AG09309 (cell line): ENCODE measurements around the gene SYT11.

Experiments
- DNase-seq: peaks from one replicate; pipeline ENCODE4 v3.0.0-alpha.2; 2010; ENCODE audit warnings: low read depth
- H3K4me3 ChIP-seq: 2 replicates; pipeline ENCODE4 v1.5.1; 2011; ENCODE audit warnings: mild to moderate bottlenecking, low read depth, low read length, moderate library complexity; ENCODE audit not compliant: control insufficient read depth
- TF ChIP-seq, protein P1 (sequence below): IDR thresholded peaks from 2 replicates; pipeline ENCODE4 v1.5.1; 2011; ENCODE audit warnings: mild to moderate bottlenecking, low read depth, low read length, inconsistent platforms; ENCODE audit not compliant: insufficient read depth, control insufficient read depth; ENCODE audit errors: missing control alignments

The SYT11 gene

DNA sequence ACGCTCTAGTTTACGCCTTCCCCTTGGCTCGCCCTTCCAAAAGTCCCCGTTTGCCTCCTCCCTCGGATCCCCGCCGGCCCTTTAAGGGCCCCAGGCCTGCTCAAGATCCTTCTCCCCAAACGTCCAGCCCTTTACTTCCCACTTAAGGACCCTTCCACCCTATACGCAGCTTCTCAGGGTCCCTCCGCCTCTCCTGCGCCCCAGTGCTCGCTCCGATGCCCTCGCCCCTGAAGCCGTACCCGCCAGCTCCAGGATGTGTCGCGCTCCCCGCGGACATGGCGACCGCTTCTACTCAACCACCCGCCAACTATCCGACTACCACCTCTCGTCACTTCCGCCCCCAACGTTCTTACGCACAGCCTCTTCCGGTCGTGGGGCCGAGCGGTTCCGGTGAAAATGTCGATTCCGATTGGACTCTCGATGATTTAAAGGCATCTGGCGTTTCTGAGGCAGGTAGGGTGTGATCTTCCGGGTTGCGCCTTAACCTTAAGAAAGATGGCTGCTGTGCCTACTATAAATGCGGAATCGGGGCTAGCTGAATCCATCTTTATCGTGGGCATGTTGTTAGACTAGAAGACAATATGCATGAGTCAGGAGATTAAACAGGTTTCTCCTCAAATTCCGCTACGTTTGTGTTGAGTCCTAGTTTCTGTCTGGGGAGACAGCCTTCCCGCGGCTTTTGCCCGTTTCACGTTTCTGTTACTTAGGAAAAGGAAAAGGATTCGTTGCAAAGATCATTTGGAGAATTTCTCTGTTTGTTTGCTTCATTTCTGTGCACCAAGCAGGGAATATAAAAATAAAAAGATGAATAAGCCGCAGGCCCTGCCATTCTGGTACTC is 74.9 kb downstream of the SYT11 start, which contains the start of gene KHDC4:
TSS of gene KHDC4 (minus strand) at position 317 of the 839 bp plus-strand sequence. CDS start at position 277, 40 bp downstream.
- TF ChIP-seq, protein P1, sequence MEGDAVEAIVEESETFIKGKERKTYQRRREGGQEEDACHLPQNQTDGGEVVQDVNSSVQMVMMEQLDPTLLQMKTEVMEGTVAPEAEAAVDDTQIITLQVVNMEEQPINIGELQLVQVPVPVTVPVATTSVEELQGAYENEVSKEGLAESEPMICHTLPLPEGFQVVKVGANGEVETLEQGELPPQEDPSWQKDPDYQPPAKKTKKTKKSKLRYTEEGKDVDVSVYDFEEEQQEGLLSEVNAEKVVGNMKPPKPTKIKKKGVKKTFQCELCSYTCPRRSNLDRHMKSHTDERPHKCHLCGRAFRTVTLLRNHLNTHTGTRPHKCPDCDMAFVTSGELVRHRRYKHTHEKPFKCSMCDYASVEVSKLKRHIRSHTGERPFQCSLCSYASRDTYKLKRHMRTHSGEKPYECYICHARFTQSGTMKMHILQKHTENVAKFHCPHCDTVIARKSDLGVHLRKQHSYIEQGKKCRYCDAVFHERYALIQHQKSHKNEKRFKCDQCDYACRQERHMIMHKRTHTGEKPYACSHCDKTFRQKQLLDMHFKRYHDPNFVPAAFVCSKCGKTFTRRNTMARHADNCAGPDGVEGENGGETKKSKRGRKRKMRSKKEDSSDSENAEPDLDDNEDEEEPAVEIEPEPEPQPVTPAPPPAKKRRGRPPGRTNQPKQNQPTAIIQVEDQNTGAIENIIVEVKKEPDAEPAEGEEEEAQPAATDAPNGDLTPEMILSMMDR: no peak
- peak; percentile 93 for DNase-seq
- peak within 1 kb of the TSS; percentile 89 for H3K4me3 ChIP-seq
